HEK293 (cell line): ENCODE measurements around the gene CNRIP1.
A peak's percentile ranks its signal among the peaks of the same experiment; 100 is the strongest.

ENCODE experiments used
- ELK4 ChIP-seq: IDR thresholded peaks from 2 replicates; pipeline ENCODE4 v1.6.1; 2011; ENCODE audit warnings: mild to moderate bottlenecking, low read depth, low read length, borderline replicate concordance
- GLI2 ChIP-seq: fragments of 450-650 bp; formaldehyde crosslinking; IDR thresholded peaks from 2 replicates; pipeline ENCODE4; 2017; ENCODE audit warnings: missing biosample characterization, missing genetic modification characterization, low read depth, borderline replicate concordance
- GLIS1 ChIP-seq: fragments of 450-650 bp; formaldehyde crosslinking; IDR thresholded peaks from 2 replicates; pipeline ENCODE4 v1.5.1; 2016; ENCODE audit warnings: missing biosample characterization, missing genetic modification characterization
- HOXA7 ChIP-seq: sonication (generic); formaldehyde crosslinking; IDR thresholded peaks from 2 replicates; pipeline ENCODE4 v1.8.1; 2022; ENCODE audit warnings: missing genetic modification reagents, borderline replicate concordance
- KLF1 ChIP-seq: fragments of 450-650 bp; formaldehyde crosslinking; IDR thresholded peaks from 2 replicates; pipeline ENCODE4 v1.5.1; 2016; ENCODE audit warnings: missing biosample characterization, missing genetic modification characterization
- OSR2 ChIP-seq: fragments of 450-650 bp; formaldehyde crosslinking; IDR thresholded peaks from 2 replicates; pipeline ENCODE4 v1.5.1; 2016; ENCODE audit warnings: missing biosample characterization, missing genetic modification characterization
- PRDM10 ChIP-seq: fragments of 450-650 bp; formaldehyde crosslinking; IDR thresholded peaks from 2 replicates; pipeline ENCODE4 v1.5.1; 2016; ENCODE audit warnings: missing biosample characterization, missing genetic modification characterization
- SALL2 ChIP-seq: fragments of 450-650 bp; formaldehyde crosslinking; IDR thresholded peaks from 2 replicates; pipeline ENCODE4 v1.5.0; 2017; ENCODE audit warnings: missing biosample characterization, mild to moderate bottlenecking, missing genetic modification characterization, borderline replicate concordance
- SCRT1 ChIP-seq: fragments of 450-650 bp; formaldehyde crosslinking; IDR thresholded peaks from 2 replicates; pipeline ENCODE4 v1.5.1; 2016; ENCODE audit warnings: missing biosample characterization, missing genetic modification characterization, borderline replicate concordance
- ZBTB10 ChIP-seq: fragments of 450-650 bp; formaldehyde crosslinking; IDR thresholded peaks from 2 replicates; pipeline ENCODE4 v1.5.1; 2016; ENCODE audit warnings: missing biosample characterization, missing genetic modification characterization
- ZBTB7A ChIP-seq: fragments of 450-650 bp; formaldehyde crosslinking; IDR thresholded peaks from 2 replicates; pipeline ENCODE4 v1.5.1; 2016; ENCODE audit warnings: low read depth, missing biosample characterization, missing genetic modification characterization
- ZFHX2 ChIP-seq: fragments of 450-650 bp; formaldehyde crosslinking; conservative IDR thresholded peaks from 2 replicates; pipeline ENCODE4 v1.5.1; 2016; ENCODE audit warnings: missing biosample characterization, missing genetic modification characterization
- ZFP3 ChIP-seq: fragments of 450-650 bp; formaldehyde crosslinking; IDR thresholded peaks from 2 replicates; pipeline ENCODE4 v1.5.1; 2016; ENCODE audit warnings: low read depth, missing biosample characterization, missing genetic modification characterization
- ZFP37 ChIP-seq: fragments of 450-650 bp; formaldehyde crosslinking; IDR thresholded peaks from 2 replicates; pipeline ENCODE4 v1.5.1; 2016; ENCODE audit warnings: missing biosample characterization, missing genetic modification characterization
- ZNF211 ChIP-seq: fragments of 450-650 bp; formaldehyde crosslinking; IDR thresholded peaks from 2 replicates; pipeline ENCODE4 v1.5.1; 2016; ENCODE audit warnings: low read depth, missing biosample characterization, missing genetic modification characterization
- ZNF23 ChIP-seq: fragments of 450-650 bp; formaldehyde crosslinking; IDR thresholded peaks from 2 replicates; pipeline ENCODE4 v1.5.1; 2016; ENCODE audit warnings: missing biosample characterization, missing genetic modification characterization, borderline replicate concordance
- ZNF473 ChIP-seq: fragments of 450-650 bp; formaldehyde crosslinking; IDR thresholded peaks from 2 replicates; pipeline ENCODE4 v1.5.1; 2017; ENCODE audit warnings: missing biosample characterization, missing genetic modification characterization
- ZNF530 ChIP-seq: fragments of 450-650 bp; formaldehyde crosslinking; IDR thresholded peaks from 2 replicates; pipeline ENCODE4 v1.5.1; 2016; ENCODE audit warnings: low read depth, missing biosample characterization, missing genetic modification characterization
- ZNF549 ChIP-seq: fragments of 450-650 bp; IDR thresholded peaks from 2 replicates; pipeline ENCODE4 v1.5.1; 2018; ENCODE audit warnings: missing biosample characterization, missing genetic modification characterization, mild to moderate bottlenecking, inconsistent platforms, moderate library complexity
- ZNF571 ChIP-seq: fragments of 450-650 bp; formaldehyde crosslinking; IDR thresholded peaks from 2 replicates; pipeline ENCODE4 v1.5.0; 2017; ENCODE audit warnings: missing biosample characterization, missing genetic modification characterization
- ZNF600 ChIP-seq: fragments of 450-650 bp; formaldehyde crosslinking; IDR thresholded peaks from 2 replicates; pipeline ENCODE4 v1.5.1; 2016; ENCODE audit warnings: missing biosample characterization, missing genetic modification characterization
- ZNF664 ChIP-seq: fragments of 450-650 bp; formaldehyde crosslinking; IDR thresholded peaks from 2 replicates; pipeline ENCODE4 v1.5.1; 2016; ENCODE audit warnings: missing biosample characterization, missing genetic modification characterization
- ZNF747 ChIP-seq: fragments of 450-650 bp; formaldehyde crosslinking; IDR thresholded peaks from 2 replicates; pipeline ENCODE4 v1.5.1; 2016; ENCODE audit warnings: missing biosample characterization, missing genetic modification characterization
- ZNF785 ChIP-seq: fragments of 450-650 bp; formaldehyde crosslinking; IDR thresholded peaks from 2 replicates; pipeline ENCODE4 v1.5.1; 2016; ENCODE audit warnings: missing biosample characterization, missing genetic modification characterization
- ZNF791 ChIP-seq: fragments of 450-650 bp; formaldehyde crosslinking; IDR thresholded peaks from 2 replicates; pipeline ENCODE4 v1.5.1; 2016; ENCODE audit warnings: missing biosample characterization, missing genetic modification characterization
- ZSCAN4 ChIP-seq: fragments of 450-650 bp; formaldehyde crosslinking; IDR thresholded peaks from 2 replicates; pipeline ENCODE4 v1.5.1; 2017; ENCODE audit warnings: missing biosample characterization, missing genetic modification characterization
- TF ChIP-seq, protein P1 (sequence below): fragments of 450-650 bp; formaldehyde crosslinking; IDR thresholded peaks from 2 replicates; pipeline ENCODE4 v1.5.1; 2017; ENCODE audit warnings: missing biosample characterization, missing genetic modification characterization
- TF ChIP-seq, protein P2 (sequence below): fragments of 450-650 bp; formaldehyde crosslinking; optimal IDR thresholded peaks from 2 replicates; pipeline ENCODE3; 2016; ENCODE audit warnings: missing biosample characterization, mild to moderate bottlenecking, missing genetic modification characterization

Gene CNRIP1

GRCh38 chr2:68252400-68253218 lies 67.1 kb downstream of the CNRIP1 start, which contains the start of gene PPP3R1 (continued):
- peak; percentile 96 for TF ChIP-seq PRDM10 (tag by site-specific recombination)
- no peak for TF ChIP-seq ZNF664 (tag by site-specific recombination)
- TF ChIP-seq ZBTB10: peak; percentile 87
- TF ChIP-seq, protein P1, sequence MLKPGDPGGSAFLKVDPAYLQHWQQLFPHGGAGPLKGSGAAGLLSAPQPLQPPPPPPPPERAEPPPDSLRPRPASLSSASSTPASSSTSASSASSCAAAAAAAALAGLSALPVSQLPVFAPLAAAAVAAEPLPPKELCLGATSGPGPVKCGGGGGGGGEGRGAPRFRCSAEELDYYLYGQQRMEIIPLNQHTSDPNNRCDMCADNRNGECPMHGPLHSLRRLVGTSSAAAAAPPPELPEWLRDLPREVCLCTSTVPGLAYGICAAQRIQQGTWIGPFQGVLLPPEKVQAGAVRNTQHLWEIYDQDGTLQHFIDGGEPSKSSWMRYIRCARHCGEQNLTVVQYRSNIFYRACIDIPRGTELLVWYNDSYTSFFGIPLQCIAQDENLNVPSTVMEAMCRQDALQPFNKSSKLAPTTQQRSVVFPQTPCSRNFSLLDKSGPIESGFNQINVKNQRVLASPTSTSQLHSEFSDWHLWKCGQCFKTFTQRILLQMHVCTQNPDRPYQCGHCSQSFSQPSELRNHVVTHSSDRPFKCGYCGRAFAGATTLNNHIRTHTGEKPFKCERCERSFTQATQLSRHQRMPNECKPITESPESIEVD (tag by site-specific recombination): no peak
- TF ChIP-seq ZFHX2: peak; percentile 76
- no peak; the same call in 1 of the 2 replicates for TF ChIP-seq ZSCAN4 (tag by site-specific recombination)
- no peak for TF ChIP-seq SCRT1 (tag by site-specific recombination)
- no peak for TF ChIP-seq GLI2 (tag by site-specific recombination)
- no peak for TF ChIP-seq ZNF791 (tag by site-specific recombination)
- TF ChIP-seq ZNF473 (tag by site-specific recombination): no peak
- peak; percentile 77; the same call in 1 of the 2 replicates for TF ChIP-seq KLF1 (tag by site-specific recombination)
- peak; percentile 26; the same call in 1 of the 2 replicates for TF ChIP-seq GLIS1
- TF ChIP-seq ZFP37 (tag by site-specific recombination): 0 out of 2 replicates have a peak, but pooled peaks have one; percentile 16
- TF ChIP-seq, protein P2, sequence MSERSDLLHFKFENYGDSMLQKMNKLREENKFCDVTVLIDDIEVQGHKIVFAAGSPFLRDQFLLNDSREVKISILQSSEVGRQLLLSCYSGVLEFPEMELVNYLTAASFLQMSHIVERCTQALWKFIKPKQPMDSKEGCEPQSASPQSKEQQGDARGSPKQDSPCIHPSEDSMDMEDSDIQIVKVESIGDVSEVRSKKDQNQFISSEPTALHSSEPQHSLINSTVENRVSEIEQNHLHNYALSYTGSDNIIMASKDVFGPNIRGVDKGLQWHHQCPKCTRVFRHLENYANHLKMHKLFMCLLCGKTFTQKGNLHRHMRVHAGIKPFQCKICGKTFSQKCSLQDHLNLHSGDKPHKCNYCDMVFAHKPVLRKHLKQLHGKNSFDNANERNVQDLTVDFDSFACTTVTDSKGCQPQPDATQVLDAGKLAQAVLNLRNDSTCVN (tag by site-specific recombination): peak; percentile 75
- TF ChIP-seq ZNF23 (tag by site-specific recombination): no peak
- TF ChIP-seq HOXA7: no peak
- TF ChIP-seq ZNF600 (tag by site-specific recombination): peak; percentile 57
- no peak for TF ChIP-seq ZFP3 (tag by site-specific recombination)
- no peak for TF ChIP-seq ZNF549 (tag by site-specific recombination)
- no peak for TF ChIP-seq ZNF530
- TF ChIP-seq ZNF747 (tag by site-specific recombination): no peak
- TF ChIP-seq ZNF785 (tag by site-specific recombination): no peak
- no peak for TF ChIP-seq ZNF571 (tag by site-specific recombination)
- TF ChIP-seq ZNF211 (tag by site-specific recombination): no peak
- no peak; the same call in 1 of the 2 replicates for TF ChIP-seq ELK4
- TF ChIP-seq OSR2 (tag by site-specific recombination): no peak
- no peak for TF ChIP-seq SALL2
- no peak for TF ChIP-seq ZBTB7A (tag by site-specific recombination)
